PC-9 (cell line): ENCODE results near the gene SEC16B. TPM values are rescaled to one million over a fixed set of nuclear protein-coding genes. Genes with fewer than 3 reads are reported as not detected.
A peak's percentile ranks its signal among the peaks of the same experiment; 100 is the strongest.

Experiments
- BruUV-seq: library from RNA; stranded (reverse); fragments of 400-500 nt; replicated peaks from 2 replicates; lab custom pipeline; 2021; lab: Mats Ljungman, UMichigan
- CTCF ChIA-PET: fragments of 300-600 bp; sonication (Branson Sonifier 250); formaldehyde crosslinking; loops from one replicate; lab custom pipeline; 2022; ENCODE audit warnings: antibody characterized with exemption; lab: Charles Lee
- POLR2A ChIA-PET: fragments of 300-600 bp; sonication (Branson Sonifier 250); formaldehyde crosslinking; loops from one replicate; lab custom pipeline; 2022; ENCODE audit warnings: antibody characterized with exemption; ENCODE audit not compliant: unreplicated experiment; lab: Charles Lee
- DNase-seq, 2 experiments: peaks; one replicate each; pipeline versions ENCODE4 v3.0.0 to v3.0.0-alpha.2; 2015 to 2022; ENCODE audit warnings: mixed read lengths in 1 of 2
- H2AFZ ChIP-seq: fragments of 200-600 bp; sonication (generic); 2 replicates; pipeline ENCODE4 v1.8.1; 2017; ENCODE audit warnings: antibody characterized with exemption
- H3F3A ChIP-seq: fragments of 200-600 bp; sonication (generic); 2 replicates; pipeline ENCODE4 v1.8.1; 2017; ENCODE audit warnings: antibody characterized with exemption, mild to moderate bottlenecking, low read depth; ENCODE audit not compliant: insufficient read depth
- H3K27ac ChIP-seq: fragments of 200-600 bp; sonication (generic); 2 replicates; pipeline ENCODE4 v1.6.1; 2016; ENCODE audit warnings: mixed run types
- H3K27me3 ChIP-seq: fragments of 200-600 bp; sonication (generic); 2 replicates; pipeline ENCODE4 v1.6.1; 2016; ENCODE audit warnings: low read depth, mixed run types; ENCODE audit not compliant: insufficient read depth
- H3K36me3 ChIP-seq: fragments of 200-600 bp; sonication (generic); 2 replicates; pipeline ENCODE4 v1.6.1; 2016; ENCODE audit warnings: low read depth, mixed run types
- H3K4me1 ChIP-seq: fragments of 200-600 bp; sonication (generic); replicated peaks from 2 replicates; pipeline ENCODE4 v1.6.1; 2016; ENCODE audit warnings: mixed run types; ENCODE audit not compliant: insufficient read depth
- H3K4me2 ChIP-seq: fragments of 200-600 bp; sonication (generic); 2 replicates; pipeline ENCODE4 v1.6.1; 2017; ENCODE audit warnings: mixed run types
- H3K4me3 ChIP-seq: fragments of 200-600 bp; sonication (generic); 2 replicates; pipeline ENCODE4 v1.6.1; 2016; ENCODE audit warnings: mixed run types
- H3K79me2 ChIP-seq: fragments of 200-600 bp; sonication (generic); 2 replicates; pipeline ENCODE4 v1.6.1; 2017; ENCODE audit warnings: low read depth, mixed run types
- H3K9me2 ChIP-seq: fragments of 200-600 bp; sonication (generic); 2 replicates; pipeline ENCODE4 v1.8.1; 2017; ENCODE audit warnings: mild to moderate bottlenecking; ENCODE audit not compliant: insufficient read depth
- H3K9me3 ChIP-seq: fragments of 200-600 bp; sonication (generic); 2 replicates; pipeline ENCODE4 v1.8.1; 2016; ENCODE audit warnings: low read depth; ENCODE audit not compliant: insufficient read depth
- H4K20me1 ChIP-seq: fragments of 200-600 bp; sonication (generic); 2 replicates; pipeline ENCODE4 v1.8.1; 2017; ENCODE audit not compliant: insufficient read depth
- EZH2 ChIP-seq: fragments of 200-600 bp; sonication (generic); IDR thresholded peaks from 2 replicates; pipeline ENCODE4 v1.8.0; 2017; ENCODE audit warnings: antibody characterized with exemption, low read depth
- intact Hi-C: fragments of 100-400 bp; cut with micrococcal nuclease; formaldehyde crosslinking; loops from one replicate; pipeline ENCODE4 v1.10.0; 2022; ENCODE audit not compliant: unreplicated experiment
- total RNA-seq: library from RNA; stranded (reverse); gene quantifications from 2 replicates; pipeline ENCODE4 v1.2.3, GENCODE V29; 2021
- TF ChIP-seq, protein P1 (sequence below): fragments of 200-600 bp; sonication (generic); conservative IDR thresholded peaks from 2 replicates; pipeline ENCODE4 v1.6.1; 2017; ENCODE audit warnings: mixed run types, antibody characterized with exemption, mild to moderate bottlenecking, moderate library complexity

The SEC16B gene
- total RNA-seq, 1 experiment from 2014 or later, result 2.0 TPM

DNA sequence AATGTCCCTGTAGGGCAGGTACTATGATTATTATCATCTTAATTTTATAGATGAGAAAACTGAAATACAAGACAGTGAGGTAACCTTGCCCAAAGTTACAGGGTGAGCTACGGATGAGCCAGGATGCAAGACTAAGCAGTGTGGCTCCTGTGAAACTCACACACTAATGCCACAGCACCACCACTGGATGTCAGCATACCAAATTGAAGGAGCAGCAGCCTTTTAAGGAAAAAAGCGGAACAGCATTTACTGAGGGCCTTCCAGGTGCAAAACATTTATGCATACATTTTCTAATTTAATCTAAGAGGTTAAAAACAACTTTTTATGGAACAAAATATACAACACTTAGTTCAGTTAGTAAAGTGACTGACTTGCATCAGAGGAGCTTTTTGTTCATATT, 41.7 kb downstream of the SEC16B start:
- ChIA-PET CTCF (no interaction called here), POLR2A (no interaction called here)
- Histone ChIP-seq H3F3A (no peaks in the 10 kb centered on the region; the same call in 1 of the 2 replicates), H3K79me2 (no peaks in the 10 kb centered on the region), H2AFZ (no peak overlapping the region), H3K9me3 (no peaks in the 10 kb centered on the region), H3K4me2 (no peak overlapping the region), H3K9me2 (no peaks in the 10 kb centered on the region; the same call in 1 of the 2 replicates), H3K27me3 (no peaks in the 10 kb centered on the region), H4K20me1 (no peaks in the 10 kb centered on the region), H3K27ac (no peak overlapping the region), H3K36me3 (no peaks in the 10 kb centered on the region), H3K4me3 (no peak overlapping the region), H3K4me1 (no peaks in the 10 kb centered on the region; the same call in 1 of the 2 replicates)
- DNase-seq, result no peak
- BruUV-seq, result no TSS peak
- no peak for TF ChIP-seq EZH2
- TF ChIP-seq, protein P1, sequence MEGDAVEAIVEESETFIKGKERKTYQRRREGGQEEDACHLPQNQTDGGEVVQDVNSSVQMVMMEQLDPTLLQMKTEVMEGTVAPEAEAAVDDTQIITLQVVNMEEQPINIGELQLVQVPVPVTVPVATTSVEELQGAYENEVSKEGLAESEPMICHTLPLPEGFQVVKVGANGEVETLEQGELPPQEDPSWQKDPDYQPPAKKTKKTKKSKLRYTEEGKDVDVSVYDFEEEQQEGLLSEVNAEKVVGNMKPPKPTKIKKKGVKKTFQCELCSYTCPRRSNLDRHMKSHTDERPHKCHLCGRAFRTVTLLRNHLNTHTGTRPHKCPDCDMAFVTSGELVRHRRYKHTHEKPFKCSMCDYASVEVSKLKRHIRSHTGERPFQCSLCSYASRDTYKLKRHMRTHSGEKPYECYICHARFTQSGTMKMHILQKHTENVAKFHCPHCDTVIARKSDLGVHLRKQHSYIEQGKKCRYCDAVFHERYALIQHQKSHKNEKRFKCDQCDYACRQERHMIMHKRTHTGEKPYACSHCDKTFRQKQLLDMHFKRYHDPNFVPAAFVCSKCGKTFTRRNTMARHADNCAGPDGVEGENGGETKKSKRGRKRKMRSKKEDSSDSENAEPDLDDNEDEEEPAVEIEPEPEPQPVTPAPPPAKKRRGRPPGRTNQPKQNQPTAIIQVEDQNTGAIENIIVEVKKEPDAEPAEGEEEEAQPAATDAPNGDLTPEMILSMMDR, result no peak
- intact Hi-C loops, result no loop called here

DNA sequence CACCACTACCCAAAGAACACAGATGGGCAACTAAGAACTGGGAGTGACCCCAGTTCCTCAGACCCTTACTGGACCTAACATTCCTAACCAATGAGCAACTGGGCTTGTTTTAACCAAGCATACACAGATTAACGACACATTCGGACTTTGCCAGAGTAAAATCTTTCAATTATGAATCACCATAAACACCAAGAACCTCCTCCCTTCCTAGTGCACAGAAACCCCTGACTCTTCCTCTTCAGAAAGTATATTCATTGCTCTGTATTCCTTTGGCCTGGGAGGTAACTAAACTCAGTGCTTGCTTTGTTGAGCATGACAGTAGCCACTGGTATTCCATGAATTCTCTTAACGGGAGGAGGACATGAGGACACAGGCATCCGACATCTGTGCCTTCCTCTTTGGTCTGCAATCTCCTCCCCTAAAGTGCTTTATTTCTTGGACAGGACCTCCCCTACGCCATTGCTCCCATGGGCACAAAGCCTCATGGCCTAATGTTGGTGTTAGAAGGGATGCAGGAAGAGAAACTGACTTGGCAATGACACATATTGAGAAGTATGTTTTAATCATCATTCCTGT, 42.7 kb downstream of the SEC16B start:
- BruUV-seq, result no TSS peak
- H3K9me2 ChIP-seq, result no peaks in the 10 kb centered on the region; the same call in 1 of the 2 replicates
- TF ChIP-seq, protein P1, result no peak
- TF ChIP-seq EZH2, result no peak
- H3K36me3 ChIP-seq, result no peaks in the 10 kb centered on the region
- intact Hi-C loops, result no loop called here
- no peaks in the 10 kb centered on the region; the same call in 1 of the 2 replicates for H3K4me1 ChIP-seq
- no peak overlapping the region for H3K27ac ChIP-seq
- ChIA-PET CTCF (no interaction called here), POLR2A (no interaction called here)
- H3K4me3 ChIP-seq, result no peak overlapping the region
- H3K27me3 ChIP-seq, result 0 out of 2 replicates have a peak, but pooled peaks cover 2% of the 10 kb centered on the region
- no peaks in the 10 kb centered on the region for H3K9me3 ChIP-seq
- H3K79me2 ChIP-seq, result no peaks in the 10 kb centered on the region
- peak in 1 of 2 experiments; percentile 49 for DNase-seq
- H3F3A ChIP-seq, result no peaks in the 10 kb centered on the region; the same call in 1 of the 2 replicates
- peak overlapping the region; percentile 24 for H3K4me2 ChIP-seq
- no peaks in the 10 kb centered on the region for H4K20me1 ChIP-seq
- no peak overlapping the region for H2AFZ ChIP-seq

DNA sequence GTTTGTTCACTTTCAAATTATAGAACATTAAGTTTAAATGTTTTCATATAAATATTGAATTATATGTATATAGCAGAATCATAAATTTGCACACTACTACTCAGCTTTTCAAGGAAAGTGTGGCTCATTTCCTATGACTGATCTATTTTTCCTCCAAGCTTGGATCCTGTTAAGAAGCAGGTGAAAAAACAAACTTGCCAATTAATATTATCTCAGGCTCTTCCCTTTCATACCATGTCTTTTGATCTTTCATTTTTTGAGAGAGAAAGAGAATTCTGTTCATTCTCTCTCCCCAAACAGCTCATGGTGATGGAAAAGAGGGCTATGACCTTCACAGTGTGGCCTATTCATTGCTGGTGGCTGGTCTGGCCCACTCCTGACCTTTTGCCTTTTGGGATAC, 43.7 kb downstream of the SEC16B start:
- Histone ChIP-seq H3K36me3 (no peaks in the 10 kb centered on the region), H3K79me2 (no peaks in the 10 kb centered on the region), H3K4me2 (no peak overlapping the region), H3K27me3 (0 out of 2 replicates have a peak, but pooled peaks cover 2% of the 10 kb centered on the region), H3K4me1 (no peaks in the 10 kb centered on the region; the same call in 1 of the 2 replicates), H4K20me1 (no peaks in the 10 kb centered on the region), H3K9me3 (no peaks in the 10 kb centered on the region), H3K27ac (no peak overlapping the region), H2AFZ (no peak overlapping the region), H3K9me2 (no peaks in the 10 kb centered on the region), H3K4me3 (no peak overlapping the region), H3F3A (no peaks in the 10 kb centered on the region; the same call in 1 of the 2 replicates)
- ChIA-PET CTCF (no interaction called here), POLR2A (no interaction called here)
- intact Hi-C loops, result no loop called here
- TF ChIP-seq, protein P1, result no peak
- TF ChIP-seq EZH2, result no peak
- DNase-seq, result no peak
- no TSS peak for BruUV-seq
